GM13977 (cell line): ENCODE data around the gene PKNOX2.
A peak's percentile ranks its signal among the peaks of the same experiment; 100 is the strongest.

Experiments used
- DNase-seq: peaks from one replicate; pipeline ENCODE4 v3.0.0; 2012; ENCODE audit warnings: low spot score
- CTCF ChIP-seq: IDR thresholded peaks from 2 replicates; pipeline ENCODE4 v1.5.1; 2012; ENCODE audit warnings: mild to moderate bottlenecking, control low read depth; ENCODE audit not compliant: insufficient read depth; ENCODE audit errors: extremely low read depth, missing control alignments
- in situ Hi-C: fragments of 300-500 bp; cut with MboI; formaldehyde crosslinking; loops from one replicate; pipeline ENCODE4 v1.12.0; 2022; ENCODE audit warnings: low sequenced_read_pairs, low pct_unique_long_range_greater_than_20kb, mixed read lengths, inconsistent platforms; ENCODE audit not compliant: unreplicated experiment

The PKNOX2 gene

GRCh38 chr11:125404811-125405790 is 240.6 kb downstream of the PKNOX2 start:
- in situ Hi-C loops, result no loop called here
- peak; percentile 96 for TF ChIP-seq CTCF
- peak; percentile 83 for DNase-seq

DNA sequence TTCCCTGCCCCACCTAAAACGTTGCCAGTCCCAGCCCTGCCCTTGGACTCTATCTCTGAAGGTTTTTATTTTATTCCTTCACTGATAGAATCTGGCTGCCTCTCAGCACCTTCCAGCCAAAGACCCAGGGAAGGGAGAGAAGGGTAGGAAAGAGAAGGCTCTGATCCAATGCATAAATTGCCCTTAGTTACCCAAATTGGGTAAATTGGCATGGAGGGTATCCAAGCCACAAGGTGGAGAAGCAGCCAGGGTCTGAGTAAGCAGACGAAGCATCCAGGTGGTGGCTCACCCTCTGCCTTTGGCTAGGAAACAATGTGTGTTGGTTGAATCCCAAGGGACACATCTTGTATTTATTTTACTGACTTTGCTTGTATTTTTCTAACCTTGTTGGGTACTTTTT is 242.5 kb downstream of the PKNOX2 start:
- in situ Hi-C loops, result no loop called here
- DNase-seq, result no peak
- TF ChIP-seq CTCF, result no peak

- in situ Hi-C loops, result no loop called here
- TF ChIP-seq CTCF, result no peak
- no peak for DNase-seq
These were observed 243.8 kb downstream of the PKNOX2 start for GRCh38 chr11:125408311-125408711.

GRCh38 chr11:125410091-125410490 is 245.5 kb downstream of the PKNOX2 start:
- in situ Hi-C loops, result no loop called here

GRCh38 chr11:125412177-125412496 is 247.6 kb downstream of the PKNOX2 start:
- no peak for TF ChIP-seq CTCF
- in situ Hi-C loops, result no loop called here
- no peak for DNase-seq

More at GRCh38 chr11:125410091-125410490, 245.5 kb downstream of the PKNOX2 start:
- TF ChIP-seq CTCF, result no peak
- DNase-seq, result no peak

DNA sequence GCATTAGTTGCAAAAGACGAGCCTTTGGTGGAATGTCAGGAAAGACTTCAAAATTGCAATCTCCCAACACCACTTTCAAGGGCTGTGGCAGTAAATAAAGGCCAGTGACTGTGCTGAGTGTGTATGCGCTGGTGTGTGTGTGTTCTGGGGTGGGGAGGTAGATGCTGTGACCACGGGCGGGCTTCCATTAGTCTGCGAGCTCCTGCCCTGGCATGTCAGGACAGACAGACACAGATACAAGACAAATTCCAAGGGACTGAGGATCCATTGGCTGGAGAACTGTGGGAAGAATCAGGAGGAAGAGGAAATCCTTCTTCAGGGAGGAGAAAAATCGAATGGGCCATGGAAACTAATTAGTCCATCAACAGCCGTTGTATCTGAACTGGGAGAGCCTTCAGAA is 248.0 kb downstream of the PKNOX2 start:
- DNase-seq, result no peak
- TF ChIP-seq CTCF, result no peak
- in situ Hi-C loops, result no loop called here

DNA sequence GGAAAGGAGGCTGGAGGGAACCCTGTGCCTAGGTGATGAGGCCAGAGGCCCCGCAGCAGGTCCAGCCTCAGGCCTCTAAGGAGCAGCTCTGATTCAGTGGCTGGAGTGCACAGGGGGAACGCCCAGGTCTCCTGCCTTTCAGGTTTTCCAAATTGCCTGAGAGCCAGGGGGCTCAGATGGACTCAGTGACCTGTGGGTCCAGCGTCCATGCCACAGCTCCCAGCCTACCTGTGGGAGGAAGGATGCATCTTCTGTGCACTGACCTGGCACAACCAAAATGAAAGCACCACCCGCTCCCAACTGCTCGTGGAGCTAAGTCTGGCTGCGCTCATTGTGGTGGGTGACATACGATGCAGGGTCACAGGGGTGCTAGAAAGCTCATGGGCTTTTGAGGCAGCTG is 248.7 kb downstream of the PKNOX2 start:
- in situ Hi-C loops, result no loop called here
- no peak for DNase-seq
- TF ChIP-seq CTCF, result no peak
